Prostate gland (tissue), 2 donors: ENCODE results near the gene UQCC3.

Experiments
- POLR2A ChIP-seq: fragments of 450-650 bp; IDR thresholded peaks from one replicate; pipeline ENCODE4 v1.6.1; 2016; ENCODE audit warnings: antibody characterized with exemption, mild to moderate bottlenecking
- POLR2AphosphoS5 ChIP-seq: sonication (generic); formaldehyde crosslinking; IDR thresholded peaks from one replicate; pipeline ENCODE4 v1.6.1; 2017; ENCODE audit warnings: antibody characterized with exemption
- TF ChIP-seq, protein P1 (sequence below), 4 experiments: fragments of 200-600 bp in 2 of 4; fragments of 450-650 bp in 2 of 4; sonication (generic) in 2 of 4; IDR thresholded peaks; 1 replicate in 3 of 4; 2 replicates in 1 of 4; pipeline ENCODE4 v1.5.1; 2016 to 2019; ENCODE audit warnings: antibody characterized with exemption in 4 of 4, mild to moderate bottlenecking in 2 of 4, moderate library complexity in 2 of 4

DNA sequence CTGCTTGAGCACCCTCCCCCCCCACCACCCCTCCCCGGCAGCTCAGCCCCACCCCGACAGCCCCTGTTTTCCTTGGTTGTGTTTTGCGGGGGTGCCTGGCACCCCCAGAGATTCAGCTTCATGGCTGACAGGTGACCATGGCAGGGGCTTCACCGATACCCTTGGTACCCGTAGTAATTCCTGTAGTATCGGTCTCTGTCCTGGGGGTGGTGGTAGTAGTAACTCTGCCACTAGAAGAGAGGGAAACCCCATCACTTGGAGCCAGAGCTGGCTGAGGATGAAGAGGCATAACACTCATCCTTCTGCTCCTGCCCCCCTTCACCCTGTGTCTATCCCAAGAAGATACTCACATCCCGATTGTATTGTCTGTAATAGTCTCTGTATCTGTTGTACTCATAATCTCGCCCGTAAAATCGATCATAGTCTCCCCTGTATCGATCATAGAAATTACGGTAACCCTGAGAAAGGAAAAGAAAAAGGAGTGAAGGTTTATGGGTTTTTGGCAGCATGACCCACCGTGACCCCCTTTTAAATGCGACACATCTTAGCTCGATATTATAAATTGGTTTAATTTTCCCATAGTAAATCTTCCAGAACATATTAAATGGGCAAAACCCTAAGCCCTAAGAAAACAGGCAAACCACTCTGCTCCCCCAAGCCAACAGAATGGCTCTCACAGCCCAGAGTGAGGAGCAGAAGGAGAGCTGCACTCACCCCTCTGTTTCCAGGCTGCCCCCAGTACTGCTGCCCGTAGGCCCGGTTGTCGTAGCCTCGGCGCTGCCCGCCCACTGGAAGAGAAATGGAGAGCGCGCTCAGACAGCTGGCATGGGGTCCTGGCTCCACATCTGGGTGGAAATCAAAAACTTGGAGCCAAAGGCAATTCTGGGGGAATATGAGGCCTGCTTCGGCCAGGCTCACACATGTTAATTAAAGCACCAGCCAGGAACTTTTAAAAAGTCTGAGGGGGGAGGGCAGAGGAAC is 44.0 kb downstream of the UQCC3 start:
- TF ChIP-seq, protein P1, sequence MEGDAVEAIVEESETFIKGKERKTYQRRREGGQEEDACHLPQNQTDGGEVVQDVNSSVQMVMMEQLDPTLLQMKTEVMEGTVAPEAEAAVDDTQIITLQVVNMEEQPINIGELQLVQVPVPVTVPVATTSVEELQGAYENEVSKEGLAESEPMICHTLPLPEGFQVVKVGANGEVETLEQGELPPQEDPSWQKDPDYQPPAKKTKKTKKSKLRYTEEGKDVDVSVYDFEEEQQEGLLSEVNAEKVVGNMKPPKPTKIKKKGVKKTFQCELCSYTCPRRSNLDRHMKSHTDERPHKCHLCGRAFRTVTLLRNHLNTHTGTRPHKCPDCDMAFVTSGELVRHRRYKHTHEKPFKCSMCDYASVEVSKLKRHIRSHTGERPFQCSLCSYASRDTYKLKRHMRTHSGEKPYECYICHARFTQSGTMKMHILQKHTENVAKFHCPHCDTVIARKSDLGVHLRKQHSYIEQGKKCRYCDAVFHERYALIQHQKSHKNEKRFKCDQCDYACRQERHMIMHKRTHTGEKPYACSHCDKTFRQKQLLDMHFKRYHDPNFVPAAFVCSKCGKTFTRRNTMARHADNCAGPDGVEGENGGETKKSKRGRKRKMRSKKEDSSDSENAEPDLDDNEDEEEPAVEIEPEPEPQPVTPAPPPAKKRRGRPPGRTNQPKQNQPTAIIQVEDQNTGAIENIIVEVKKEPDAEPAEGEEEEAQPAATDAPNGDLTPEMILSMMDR (IDR thresholded peaks at IDR 0.05) = no peak
- no peak for TF ChIP-seq POLR2AphosphoS5
- no peak for TF ChIP-seq POLR2A
